ENCODE measurements around the gene LYRM1. TPM values are rescaled to one million over a fixed set of nuclear protein-coding genes. Genes with fewer than 3 reads are reported as not detected.

Gene LYRM1
- total RNA-seq, 1 experiment from 2014 or later = 67.3 TPM

- no peak for DNase-seq (ENCODE audit: unreplicated experiment)
- H3K27me3 Mint-ChIP-seq (ENCODE audit: insufficient read depth, unreplicated experiment) = no peaks in the 10 kb centered on the region
- intact Hi-C loops (cut with micrococcal nuclease) = no loop called here
- peaks cover 9% of the 10 kb centered on the region for H3K36me3 Mint-ChIP-seq (ENCODE audit: insufficient read depth, unreplicated experiment)
- H3K9me3 Mint-ChIP-seq (ENCODE audit: unreplicated experiment) = no peaks in the 10 kb centered on the region
- H3K4me3 Mint-ChIP-seq (ENCODE audit: unreplicated experiment) = no peak overlapping the region
- no TSS peak for BruUV-seq (replicated peaks)
- ChIA-PET POLR2A (interaction anchor here (0.6 to 3.8 kb wide), 4 partner anchors 13 to 173 kb away, joined by 3 to 18 read pairs (median 4); partner anchors contain the start of genes ERI2 and REXO5), CTCF (interaction anchor here (3.3 kb wide), 1 partner anchor 67 kb away, joined by 15 read pairs; no protein-coding TSS in a partner anchor)
- H3K27ac Mint-ChIP-seq (ENCODE audit: low read depth, unreplicated experiment) = peak overlapping the region; percentile 83
- no peak for TF ChIP-seq CTCF (IDR thresholded peaks at IDR 0.05; ENCODE audit: unreplicated experiment)
- H3K4me1 Mint-ChIP-seq (ENCODE audit: insufficient read depth, unreplicated experiment) = peaks cover 29% of the 10 kb centered on the region
Measured at GRCh38 chr16:20916289-20916688, 15.7 kb downstream of the LYRM1 start.

- BruUV-seq (replicated peaks) = no TSS peak
- H3K4me3 Mint-ChIP-seq (ENCODE audit: unreplicated experiment) = no peak overlapping the region
- TF ChIP-seq CTCF (IDR thresholded peaks at IDR 0.05; ENCODE audit: unreplicated experiment) = no peak
- peaks cover 27% of the 10 kb centered on the region for H3K4me1 Mint-ChIP-seq (ENCODE audit: insufficient read depth, unreplicated experiment)
- intact Hi-C loops (cut with micrococcal nuclease) = no loop called here
- H3K27ac Mint-ChIP-seq (ENCODE audit: low read depth, unreplicated experiment) = peak overlapping the region; percentile 83
- ChIA-PET POLR2A (interaction anchor here (1.1 to 3.8 kb wide), 2 partner anchors 14 to 51 kb away, joined by 4 to 18 read pairs; no protein-coding TSS in a partner anchor), CTCF (interaction anchor here (3.3 kb wide), 1 partner anchor 67 kb away, joined by 15 read pairs; no protein-coding TSS in a partner anchor)
- no peaks in the 10 kb centered on the region for H3K9me3 Mint-ChIP-seq (ENCODE audit: unreplicated experiment)
- no peaks in the 10 kb centered on the region for H3K27me3 Mint-ChIP-seq (ENCODE audit: insufficient read depth, unreplicated experiment)
- DNase-seq (ENCODE audit: unreplicated experiment) = no peak
- H3K36me3 Mint-ChIP-seq (ENCODE audit: insufficient read depth, unreplicated experiment) = peaks cover 12% of the 10 kb centered on the region
Measured at GRCh38 chr16:20916942-20917341, 16.4 kb downstream of the LYRM1 start.

GRCh38 chr16:20918486-20919239, 18.1 kb downstream of the LYRM1 start:
- intact Hi-C loops (cut with micrococcal nuclease) = no loop called here
- Mint-ChIP-seq H3K4me1 (ENCODE audit: insufficient read depth, unreplicated experiment) (peaks cover 24% of the 10 kb centered on the region), H3K36me3 (ENCODE audit: insufficient read depth, unreplicated experiment) (peaks cover 22% of the 10 kb centered on the region), H3K27ac (ENCODE audit: low read depth, unreplicated experiment) (peak overlapping the region; percentile 70), H3K4me3 (ENCODE audit: unreplicated experiment) (no peak overlapping the region), H3K27me3 (ENCODE audit: insufficient read depth, unreplicated experiment) (no peaks in the 10 kb centered on the region), H3K9me3 (ENCODE audit: unreplicated experiment) (no peaks in the 10 kb centered on the region)
- TSS peak; percentile 55 for BruUV-seq (replicated peaks)
- DNase-seq (ENCODE audit: unreplicated experiment) = peak; percentile 77
- CTCF ChIA-PET = interaction anchor here (0.6 to 3.3 kb wide), 3 partner anchors 26 to 69 kb away, joined by 3 to 15 read pairs (median 5); no protein-coding TSS in a partner anchor
- POLR2A ChIA-PET = interaction anchor here (0.6 to 0.7 kb wide), 3 partner anchors 29 to 87 kb away, joined by 3 to 4 read pairs (median 4); no protein-coding TSS in a partner anchor
- no peak for TF ChIP-seq CTCF (IDR thresholded peaks at IDR 0.05; ENCODE audit: unreplicated experiment)

GRCh38 chr16:20920091-20920490, 19.5 kb downstream of the LYRM1 start:
- no TSS peak for BruUV-seq (replicated peaks)
- CTCF ChIA-PET = interaction anchor here (0.5 to 2.3 kb wide), 4 partner anchors 71 to 237 kb away, joined by 3 to 6 read pairs (median 4); no protein-coding TSS in a partner anchor
- no peak for DNase-seq (ENCODE audit: unreplicated experiment)
- H3K27ac Mint-ChIP-seq (ENCODE audit: low read depth, unreplicated experiment) = no peak overlapping the region
- H3K9me3 Mint-ChIP-seq (ENCODE audit: unreplicated experiment) = no peaks in the 10 kb centered on the region
- H3K4me1 Mint-ChIP-seq (ENCODE audit: insufficient read depth, unreplicated experiment) = peaks cover 22% of the 10 kb centered on the region
- intact Hi-C loops (cut with micrococcal nuclease) = no loop called here
- H3K36me3 Mint-ChIP-seq (ENCODE audit: insufficient read depth, unreplicated experiment) = peaks cover 37% of the 10 kb centered on the region
- POLR2A ChIA-PET = interaction anchor here (0.7 to 1.2 kb wide), 5 partner anchors 9 to 69 kb away, joined by 3 to 4 read pairs (median 3); partner anchors contain the start of gene DCUN1D3
- no peak overlapping the region for H3K4me3 Mint-ChIP-seq (ENCODE audit: unreplicated experiment)
- H3K27me3 Mint-ChIP-seq (ENCODE audit: insufficient read depth, unreplicated experiment) = no peaks in the 10 kb centered on the region
- no peak for TF ChIP-seq CTCF (IDR thresholded peaks at IDR 0.05; ENCODE audit: unreplicated experiment)
